ENCODE data around the gene KLHL4.
"Not testable (repeated sequence)": the region's sequence is repeated elsewhere in the genome, so short reads cannot be mapped to it uniquely, and the experiment has no call there.

KLHL4 gene

DNA sequence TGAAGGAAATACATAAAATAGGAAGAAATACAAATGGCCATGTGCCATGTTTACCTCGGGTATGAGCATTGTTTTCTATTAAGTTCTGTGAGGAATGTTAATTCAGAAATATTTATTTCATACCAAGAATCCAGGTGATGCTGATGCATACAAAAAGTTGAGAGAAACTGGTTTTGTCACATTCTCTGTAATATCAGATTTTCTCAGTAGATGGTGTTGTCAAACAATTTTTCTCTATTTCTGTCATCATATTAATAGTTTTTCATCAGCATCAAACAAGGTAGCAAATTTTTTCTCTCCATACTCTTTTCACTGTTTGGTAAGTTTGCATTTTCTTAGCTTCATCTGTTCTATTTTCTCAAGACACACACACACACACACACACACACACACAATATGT, 179.8 kb downstream of the KLHL4 start:
- no peak for DNase-seq (ENCODE audit: low read depth)
- no peak overlapping the region for H3K4me3 ChIP-seq (ENCODE audit: low read length)
- TF ChIP-seq, protein P1, sequence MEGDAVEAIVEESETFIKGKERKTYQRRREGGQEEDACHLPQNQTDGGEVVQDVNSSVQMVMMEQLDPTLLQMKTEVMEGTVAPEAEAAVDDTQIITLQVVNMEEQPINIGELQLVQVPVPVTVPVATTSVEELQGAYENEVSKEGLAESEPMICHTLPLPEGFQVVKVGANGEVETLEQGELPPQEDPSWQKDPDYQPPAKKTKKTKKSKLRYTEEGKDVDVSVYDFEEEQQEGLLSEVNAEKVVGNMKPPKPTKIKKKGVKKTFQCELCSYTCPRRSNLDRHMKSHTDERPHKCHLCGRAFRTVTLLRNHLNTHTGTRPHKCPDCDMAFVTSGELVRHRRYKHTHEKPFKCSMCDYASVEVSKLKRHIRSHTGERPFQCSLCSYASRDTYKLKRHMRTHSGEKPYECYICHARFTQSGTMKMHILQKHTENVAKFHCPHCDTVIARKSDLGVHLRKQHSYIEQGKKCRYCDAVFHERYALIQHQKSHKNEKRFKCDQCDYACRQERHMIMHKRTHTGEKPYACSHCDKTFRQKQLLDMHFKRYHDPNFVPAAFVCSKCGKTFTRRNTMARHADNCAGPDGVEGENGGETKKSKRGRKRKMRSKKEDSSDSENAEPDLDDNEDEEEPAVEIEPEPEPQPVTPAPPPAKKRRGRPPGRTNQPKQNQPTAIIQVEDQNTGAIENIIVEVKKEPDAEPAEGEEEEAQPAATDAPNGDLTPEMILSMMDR (conservative IDR thresholded peaks at IDR 0.05; ENCODE audit: low read length): no peak

DNA sequence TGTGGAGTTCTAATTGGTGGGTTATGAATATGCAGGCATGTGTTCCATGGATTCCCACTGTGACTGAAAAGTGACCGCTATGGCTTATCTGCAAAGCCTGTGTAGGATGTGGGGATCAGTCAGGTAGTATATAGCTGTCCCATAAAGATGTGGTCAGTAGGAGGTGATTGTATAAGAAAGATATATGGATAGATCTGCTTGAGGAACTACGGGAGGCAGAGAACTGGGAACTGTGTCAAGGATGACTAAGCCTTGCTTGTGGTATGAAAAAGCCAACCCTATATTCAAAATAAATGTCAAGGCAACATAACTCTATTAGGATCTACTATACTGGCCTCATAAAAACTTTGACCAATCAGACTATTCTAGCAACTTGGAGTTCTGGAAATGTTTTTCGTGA, 185.2 kb downstream of the KLHL4 start:
- H3K4me3 ChIP-seq (ENCODE audit: low read length): no peak overlapping the region
- no peak for DNase-seq (ENCODE audit: low read depth)
- TF ChIP-seq, protein P1 (conservative IDR thresholded peaks at IDR 0.05; ENCODE audit: low read length): no peak

- not testable (repeated sequence) for H3K4me3 ChIP-seq (ENCODE audit: low read length); DNase-seq (ENCODE audit: low read depth)
Observed at GRCh38 chrX:87703469-87703868, 185.9 kb downstream of the KLHL4 start.

DNA sequence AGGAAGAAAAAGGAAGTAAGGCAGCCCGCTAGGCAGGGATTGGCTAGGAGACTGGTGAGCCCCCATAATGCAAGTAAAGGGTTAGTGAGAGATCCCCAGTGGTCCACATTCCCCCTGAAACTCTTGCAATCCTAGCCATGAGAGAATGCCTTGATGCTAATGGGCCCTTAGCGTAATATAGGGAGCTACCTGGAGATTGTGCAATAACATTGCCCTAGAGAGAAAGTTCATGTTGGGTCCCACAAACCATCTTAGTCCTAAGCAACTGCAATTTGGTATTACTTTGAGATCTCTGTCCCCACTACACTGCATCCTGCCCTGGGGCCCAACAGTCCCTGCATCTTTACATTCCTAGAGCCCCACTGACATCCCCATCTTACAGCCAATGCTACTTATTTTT, 188.5 kb downstream of the KLHL4 start:
- no peak for DNase-seq (ENCODE audit: low read depth)
- no peak overlapping the region for H3K4me3 ChIP-seq (ENCODE audit: low read length)
- TF ChIP-seq, protein P1 (conservative IDR thresholded peaks at IDR 0.05; ENCODE audit: low read length): no peak

DNA sequence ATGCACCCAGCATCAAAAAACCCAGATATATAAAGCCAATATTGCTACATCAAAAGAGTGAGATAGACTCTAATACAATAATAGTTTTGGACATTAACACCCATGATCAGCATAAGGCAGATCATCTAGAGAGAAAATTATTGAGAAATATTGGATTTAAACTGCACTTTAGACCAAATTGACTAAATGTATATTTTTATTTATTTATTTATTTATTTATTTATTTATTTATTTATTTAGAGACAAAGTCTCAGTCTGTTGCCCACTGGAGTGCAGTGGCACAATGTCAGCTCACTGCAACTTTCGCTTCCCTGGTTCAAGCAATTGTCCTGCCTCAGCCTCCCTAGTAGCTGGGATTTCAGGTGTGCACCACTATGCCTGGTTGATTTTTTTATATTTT, 193.0 kb downstream of the KLHL4 start:
- TF ChIP-seq, protein P1 (conservative IDR thresholded peaks at IDR 0.05; ENCODE audit: low read length): no peak
- DNase-seq (ENCODE audit: low read depth): no peak
- H3K4me3 ChIP-seq (ENCODE audit: low read length): no peak overlapping the region
